Natural killer cell treated with Interleukin-12 subunit alpha and Interleukin-12 subunit beta and Interleukin-15 and Interleukin-18, amount 100 ng/mL, for 72 hours (primary cell): ENCODE data around the gene ZNHIT2. TPM values are rescaled to one million over a fixed set of nuclear protein-coding genes. Genes with fewer than 3 reads are reported as not detected.

Experiments used
- ATAC-seq, 2 donors: fragments of 150-1000 bp; cut with Tn5 transposase in 1 of 2; sonication (Bioruptor Pico), chemical (Tn5 transposase) in 1 of 2; 2 replicates each; pipeline ENCODE4 v1.10.0; 2021
- DNase-seq: peaks from one replicate; pipeline ENCODE4 v3.0.0; 2022; ENCODE audit warnings: low spot score
- H3K27ac Mint-ChIP-seq, 2 donors: 1 replicate in 1 of 2; 2 replicates in 1 of 2; pipeline ENCODE4 v1.8.0; 2022; ENCODE audit warnings: mixed read lengths in 2 of 2, mild to moderate bottlenecking in 1 of 2, moderate library complexity in 1 of 2
- H3K27me3 Mint-ChIP-seq, 2 donors: 1 replicate in 1 of 2; 2 replicates in 1 of 2; pipeline ENCODE4 v1.8.0; 2022; ENCODE audit warnings: mixed read lengths in 2 of 2
- H3K36me3 Mint-ChIP-seq: one replicate; pipeline ENCODE4 v1.8.0; 2022; ENCODE audit warnings: mixed read lengths
- H3K4me1 Mint-ChIP-seq, 2 donors: 1 replicate in 1 of 2; 2 replicates in 1 of 2; pipeline ENCODE4 v1.8.0; 2022; ENCODE audit warnings: low read depth in 2 of 2, mixed read lengths in 2 of 2, mild to moderate bottlenecking in 1 of 2
- H3K4me3 Mint-ChIP-seq: one replicate; pipeline ENCODE4 v1.8.0; 2022; ENCODE audit warnings: mixed read lengths
- H3K9me3 Mint-ChIP-seq: 2 replicates; pipeline ENCODE4 v1.8.0; 2022; ENCODE audit warnings: mixed read lengths
- total RNA-seq, 2 donors: library from RNA; stranded (reverse); gene quantifications; one replicate each; pipeline ENCODE4 v1.2.3, GENCODE V29; 2022

The ZNHIT2 gene
- total RNA-seq, 2 donors from 2014 or later, result 9.8 to 23.7 TPM

GRCh38 chr11:65130631-65131416 is 13.3 kb upstream of the ZNHIT2 start:
- H3K4me1 Mint-ChIP-seq, result peaks cover 17 to 34% of the 10 kb centered on the region in 2 donors
- peak overlapping the region; percentile 54 for H3K4me3 Mint-ChIP-seq
- DNase-seq, result no peak
- H3K36me3 Mint-ChIP-seq, result no peaks in the 10 kb centered on the region
- no peaks in the 10 kb centered on the region for H3K27me3 Mint-ChIP-seq
- no peaks in the 10 kb centered on the region for H3K9me3 Mint-ChIP-seq
- ATAC-seq, result no peak
- H3K27ac Mint-ChIP-seq, result peak overlapping the region in 1 of 2 donors; percentile 37

GRCh38 chr11:65129649-65130441 is 12.3 kb upstream of the ZNHIT2 start:
- DNase-seq (no peak), ATAC-seq (no peak)
- no peak overlapping the region for H3K4me3 Mint-ChIP-seq
- peaks cover 15 to 28% of the 10 kb centered on the region in 2 donors for H3K4me1 Mint-ChIP-seq
- no peaks in the 10 kb centered on the region for H3K27me3 Mint-ChIP-seq
- no peaks in the 10 kb centered on the region for H3K36me3 Mint-ChIP-seq
- H3K27ac Mint-ChIP-seq, result no peak overlapping the region
- H3K9me3 Mint-ChIP-seq, result no peaks in the 10 kb centered on the region

GRCh38 chr11:65128182-65129145 is 11.0 kb upstream of the ZNHIT2 start:
- H3K27me3 Mint-ChIP-seq, result no peaks in the 10 kb centered on the region
- ATAC-seq, result no peak
- H3K4me1 Mint-ChIP-seq, result peaks cover 16 to 29% of the 10 kb centered on the region in 2 donors
- no peaks in the 10 kb centered on the region for H3K36me3 Mint-ChIP-seq
- no peak overlapping the region for H3K4me3 Mint-ChIP-seq
- H3K27ac Mint-ChIP-seq, result no peak overlapping the region
- DNase-seq, result no peak
- no peaks in the 10 kb centered on the region for H3K9me3 Mint-ChIP-seq

GRCh38 chr11:65127473-65128181 is 10.1 kb upstream of the ZNHIT2 start:
- DNase-seq (no peak), ATAC-seq (no peak)
- H3K36me3 Mint-ChIP-seq, result no peaks in the 10 kb centered on the region
- H3K27ac Mint-ChIP-seq, result no peak overlapping the region
- no peaks in the 10 kb centered on the region for H3K9me3 Mint-ChIP-seq
- H3K4me3 Mint-ChIP-seq, result no peak overlapping the region
- H3K4me1 Mint-ChIP-seq, result peaks cover 8 to 21% of the 10 kb centered on the region in 2 donors
- no peaks in the 10 kb centered on the region for H3K27me3 Mint-ChIP-seq

GRCh38 chr11:65126624-65127274 is 9.2 kb upstream of the ZNHIT2 start:
- H3K27ac Mint-ChIP-seq, result no peak overlapping the region
- H3K4me3 Mint-ChIP-seq, result no peak overlapping the region

GRCh38 chr11:65125197-65126056 is 7.9 kb upstream of the ZNHIT2 start:
- no peaks in the 10 kb centered on the region for H3K27me3 Mint-ChIP-seq
- no peak overlapping the region for H3K27ac Mint-ChIP-seq
- H3K36me3 Mint-ChIP-seq, result peaks cover 10% of the 10 kb centered on the region
- peaks cover 25% of the 10 kb centered on the region in 2 donors for H3K4me1 Mint-ChIP-seq
- no peak overlapping the region for H3K4me3 Mint-ChIP-seq
- DNase-seq, result no peak
- H3K9me3 Mint-ChIP-seq, result no peaks in the 10 kb centered on the region
- no peak for ATAC-seq

More at GRCh38 chr11:65126624-65127274, 9.2 kb upstream of the ZNHIT2 start:
- ATAC-seq (no peak), DNase-seq (no peak)
- Mint-ChIP-seq H3K4me1 (peaks cover 13 to 24% of the 10 kb centered on the region in 2 donors), H3K36me3 (peaks cover 4% of the 10 kb centered on the region), H3K27me3 (no peaks in the 10 kb centered on the region), H3K9me3 (no peaks in the 10 kb centered on the region)

- DNase-seq (no peak), ATAC-seq (no peak)
- peak overlapping the region; percentile 51 for H3K4me3 Mint-ChIP-seq
- peaks cover 10% of the 10 kb centered on the region for H3K36me3 Mint-ChIP-seq
- H3K9me3 Mint-ChIP-seq, result no peaks in the 10 kb centered on the region
- peaks cover 30 to 32% of the 10 kb centered on the region in 2 donors for H3K4me1 Mint-ChIP-seq
- H3K27me3 Mint-ChIP-seq, result no peaks in the 10 kb centered on the region
- peak overlapping the region; percentile 44 to 52 for H3K27ac Mint-ChIP-seq
These were observed 7.1 kb upstream of the ZNHIT2 start for GRCh38 chr11:65124480-65125196.

GRCh38 chr11:65121865-65122696 is 4.6 kb upstream of the ZNHIT2 start, which contains the start of the genes FAU and MRPL49:
Gene FAU, minus strand, starts transcription at chr11:65122134. Its CDS starts 321 bp downstream, at chr11:65121813.
Gene MRPL49, plus strand, starts transcription at chr11:65122321. Its CDS starts 26 bp downstream, at chr11:65122347.
- no peaks in the 10 kb centered on the region for H3K27me3 Mint-ChIP-seq
- H3K4me1 Mint-ChIP-seq, result peaks cover 36 to 44% of the 10 kb centered on the region in 2 donors
- peak; percentile 91 to 94 for ATAC-seq
- H3K27ac Mint-ChIP-seq, result peak within 1 kb of the TSS; percentile 95 to 100
- peak within 1 kb of the TSS; percentile 100 for H3K4me3 Mint-ChIP-seq
- H3K36me3 Mint-ChIP-seq, result peaks cover 17% of the 10 kb centered on the region
- DNase-seq, result peak; percentile 99
- H3K9me3 Mint-ChIP-seq, result no peaks in the 10 kb centered on the region

GRCh38 chr11:65121447-65121864 is 4.0 kb upstream of the ZNHIT2 start:
- peaks cover 34 to 44% of the 10 kb centered on the region in 2 donors for H3K4me1 Mint-ChIP-seq
- H3K9me3 Mint-ChIP-seq, result no peaks in the 10 kb centered on the region
- DNase-seq (no peak), ATAC-seq (no peak)
- peak overlapping the region; percentile 100 for H3K4me3 Mint-ChIP-seq
- H3K27me3 Mint-ChIP-seq, result no peaks in the 10 kb centered on the region
- H3K27ac Mint-ChIP-seq, result peak overlapping the region; percentile 95 to 100
- peaks cover 17% of the 10 kb centered on the region for H3K36me3 Mint-ChIP-seq

GRCh38 chr11:65120831-65121230 is 3.3 kb upstream of the ZNHIT2 start:
- ATAC-seq, result no peak
- DNase-seq, result no peak
- Mint-ChIP-seq H3K27ac (peak overlapping the region; percentile 95 to 100), H3K4me1 (peaks cover 32 to 44% of the 10 kb centered on the region in 2 donors), H3K27me3 (no peaks in the 10 kb centered on the region), H3K36me3 (peaks cover 17% of the 10 kb centered on the region), H3K9me3 (no peaks in the 10 kb centered on the region), H3K4me3 (peak overlapping the region; percentile 100)
